MCF 10A (cell line): Measurements from ENCODE around the gene ACAA2. TPM values are rescaled to one million over a fixed set of nuclear protein-coding genes. Genes with fewer than 3 reads are reported as not detected.

Experiments used
- BruUV-seq: library from RNA; stranded (reverse); fragments of 400-500 nt; replicated peaks from 2 replicates; lab custom pipeline; 2021; lab: Mats Ljungman, UMichigan
- CTCF ChIA-PET: fragments of 300-600 bp; sonication (Branson Sonifier 250); formaldehyde crosslinking; extraction: SDS; loops from one replicate; lab custom pipeline; 2021; ENCODE audit warnings: antibody characterized with exemption, inconsistent platforms; lab: Yijun Ruan, JAX
- POLR2A ChIA-PET: fragments of 300-600, 350-650 bp; sonication (Branson Sonifier 250); formaldehyde crosslinking; extraction: SDS; loops from one replicate; lab custom pipeline; 2020; ENCODE audit warnings: antibody characterized with exemption, inconsistent platforms; lab: Yijun Ruan, JAX
- DNase-seq: peaks from one replicate; pipeline ENCODE4 v3.0.0-alpha.2; 2018; ENCODE audit not compliant: unreplicated experiment
- H3K27ac Mint-ChIP-seq: one replicate; pipeline ENCODE4 v1.8.0; 2022; ENCODE audit warnings: mild to moderate bottlenecking, low read depth, mixed read lengths; ENCODE audit not compliant: unreplicated experiment
- H3K27me3 Mint-ChIP-seq: one replicate; pipeline ENCODE4 v1.8.0; 2022; ENCODE audit warnings: mixed read lengths; ENCODE audit not compliant: insufficient read depth, unreplicated experiment
- H3K36me3 Mint-ChIP-seq: one replicate; pipeline ENCODE4 v1.8.0; 2022; ENCODE audit warnings: mild to moderate bottlenecking, moderate library complexity, mixed read lengths; ENCODE audit not compliant: insufficient read depth, unreplicated experiment
- H3K4me1 Mint-ChIP-seq: one replicate; pipeline ENCODE4 v1.8.0; 2022; ENCODE audit warnings: mixed read lengths; ENCODE audit not compliant: insufficient read depth, unreplicated experiment
- H3K4me3 Mint-ChIP-seq: one replicate; pipeline ENCODE4 v1.8.0; 2022; ENCODE audit warnings: mild to moderate bottlenecking, moderate library complexity, mixed read lengths; ENCODE audit not compliant: unreplicated experiment
- H3K9me3 Mint-ChIP-seq: one replicate; pipeline ENCODE4 v1.8.0; 2022; ENCODE audit warnings: mixed read lengths; ENCODE audit not compliant: unreplicated experiment
- intact Hi-C: fragments of 100-400 bp; cut with micrococcal nuclease; formaldehyde crosslinking; loops from 2 replicates; pipeline ENCODE4 v1.14.1; 2022
- total RNA-seq: library from RNA; stranded (reverse); gene quantifications from 2 replicates; pipeline ENCODE4 v1.2.3, GENCODE V29; 2022
- TF ChIP-seq, protein P1 (sequence below): fragments of 200-600 bp; IDR thresholded peaks from one replicate; pipeline ENCODE4 v1.8.0; 2022; ENCODE audit warnings: antibody characterized with exemption, mild to moderate bottlenecking; ENCODE audit not compliant: unreplicated experiment

Gene ACAA2
- total RNA-seq, 1 experiment from 2014 or later, result 84.9 TPM

DNA sequence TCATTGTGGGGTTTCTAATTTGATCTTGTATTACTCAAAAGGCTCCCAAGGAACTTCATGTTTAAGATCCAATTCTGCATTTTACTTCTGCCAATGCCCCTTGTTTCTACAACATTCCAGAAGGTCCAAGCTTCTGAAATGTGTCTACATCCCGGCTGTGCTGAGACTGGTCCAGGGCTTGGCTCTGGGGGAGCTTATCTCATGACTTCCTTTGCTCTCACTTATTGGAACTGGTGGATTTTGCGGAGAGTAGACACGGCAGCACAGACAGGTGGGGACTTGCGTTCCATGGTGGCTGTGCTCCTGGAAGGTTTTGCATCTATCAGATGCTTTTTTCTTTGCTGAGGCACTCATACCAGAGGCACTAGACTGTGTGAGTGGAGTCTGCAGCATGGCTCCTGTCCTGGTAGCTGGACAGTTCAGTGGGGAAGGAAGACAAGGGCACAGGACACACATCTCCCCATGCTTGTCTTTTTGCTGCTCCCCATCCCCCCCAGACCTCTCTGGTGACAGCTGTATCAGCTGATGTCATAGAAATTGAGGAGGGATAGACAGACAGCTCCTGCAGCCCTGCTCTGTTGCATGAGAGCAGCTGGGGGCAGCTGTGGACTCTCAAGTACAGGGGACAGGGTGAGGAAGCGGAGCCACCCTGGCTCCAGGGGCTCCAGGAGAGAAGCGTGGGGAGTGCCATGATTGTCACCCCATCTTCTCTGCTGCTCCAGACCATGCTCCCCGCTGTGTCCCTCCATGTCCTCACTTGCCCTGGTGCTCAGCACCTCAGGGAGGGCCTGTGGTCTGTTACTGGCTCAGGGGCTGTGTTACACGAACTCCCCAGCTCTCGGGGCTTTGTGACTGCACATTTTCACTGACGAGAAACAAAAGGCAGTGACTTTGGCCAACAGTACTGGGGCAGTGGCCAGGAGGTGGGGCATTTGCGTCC lies 46.0 kb downstream of the ACAA2 start:
- H3K4me3 Mint-ChIP-seq, result no peak overlapping the region
- intact Hi-C loops, result loop anchor here (2.0 to 5.0 kb wide), 2 partner anchors 90 to 257 kb away; no protein-coding TSS in a partner anchor
- H3K27me3 Mint-ChIP-seq, result no peaks in the 10 kb centered on the region
- no TSS peak for BruUV-seq
- DNase-seq, result no peak
- TF ChIP-seq, protein P1, sequence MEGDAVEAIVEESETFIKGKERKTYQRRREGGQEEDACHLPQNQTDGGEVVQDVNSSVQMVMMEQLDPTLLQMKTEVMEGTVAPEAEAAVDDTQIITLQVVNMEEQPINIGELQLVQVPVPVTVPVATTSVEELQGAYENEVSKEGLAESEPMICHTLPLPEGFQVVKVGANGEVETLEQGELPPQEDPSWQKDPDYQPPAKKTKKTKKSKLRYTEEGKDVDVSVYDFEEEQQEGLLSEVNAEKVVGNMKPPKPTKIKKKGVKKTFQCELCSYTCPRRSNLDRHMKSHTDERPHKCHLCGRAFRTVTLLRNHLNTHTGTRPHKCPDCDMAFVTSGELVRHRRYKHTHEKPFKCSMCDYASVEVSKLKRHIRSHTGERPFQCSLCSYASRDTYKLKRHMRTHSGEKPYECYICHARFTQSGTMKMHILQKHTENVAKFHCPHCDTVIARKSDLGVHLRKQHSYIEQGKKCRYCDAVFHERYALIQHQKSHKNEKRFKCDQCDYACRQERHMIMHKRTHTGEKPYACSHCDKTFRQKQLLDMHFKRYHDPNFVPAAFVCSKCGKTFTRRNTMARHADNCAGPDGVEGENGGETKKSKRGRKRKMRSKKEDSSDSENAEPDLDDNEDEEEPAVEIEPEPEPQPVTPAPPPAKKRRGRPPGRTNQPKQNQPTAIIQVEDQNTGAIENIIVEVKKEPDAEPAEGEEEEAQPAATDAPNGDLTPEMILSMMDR, result no peak
- no peaks in the 10 kb centered on the region for H3K9me3 Mint-ChIP-seq
- H3K4me1 Mint-ChIP-seq, result no peaks in the 10 kb centered on the region
- no peak overlapping the region for H3K27ac Mint-ChIP-seq
- POLR2A ChIA-PET, result interaction anchor here (1.1 kb wide), 3 partner anchors 158 to 205 kb away, joined by 3 read pairs; no protein-coding TSS in a partner anchor
- CTCF ChIA-PET, result interaction anchor here (0.5 to 5.2 kb wide), 28 partner anchors 9 to 1016 kb away, joined by 3 to 54 read pairs (median 4); partner anchors contain the start of gene LIPG
- no peaks in the 10 kb centered on the region for H3K36me3 Mint-ChIP-seq

DNA sequence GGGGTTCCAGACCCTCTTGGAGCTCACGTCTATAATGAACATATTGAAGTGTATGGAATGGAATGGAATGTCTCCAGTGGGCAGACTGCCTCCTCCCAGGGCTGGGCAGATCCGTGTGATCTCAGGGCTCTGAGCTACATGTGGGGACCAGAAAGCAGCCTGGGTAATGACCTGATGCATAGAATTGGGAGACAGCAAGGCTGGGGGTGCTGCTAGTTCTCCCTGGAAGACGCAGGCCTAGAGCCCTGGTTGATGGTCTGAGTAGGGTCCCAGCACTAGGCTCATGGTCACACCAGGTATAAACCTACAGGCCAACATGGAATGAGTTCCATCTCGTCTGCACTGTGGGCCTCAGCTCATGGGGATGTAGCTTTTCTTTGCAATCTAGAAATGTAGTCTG lies 46.7 kb downstream of the ACAA2 start:
- H3K27me3 Mint-ChIP-seq, result no peaks in the 10 kb centered on the region
- BruUV-seq, result no TSS peak
- H3K4me1 Mint-ChIP-seq, result no peaks in the 10 kb centered on the region
- DNase-seq, result no peak
- TF ChIP-seq, protein P1, result no peak
- H3K27ac Mint-ChIP-seq, result no peak overlapping the region
- H3K4me3 Mint-ChIP-seq, result no peak overlapping the region
- intact Hi-C loops, result loop anchor here (5.0 kb wide), 1 partner anchor 91 kb away; no protein-coding TSS in a partner anchor
- H3K36me3 Mint-ChIP-seq, result no peaks in the 10 kb centered on the region
- CTCF ChIA-PET, result interaction anchor here (0.5 to 5.2 kb wide), 24 partner anchors 8 to 1016 kb away, joined by 3 to 54 read pairs (median 4); partner anchors contain the start of gene LIPG
- no peaks in the 10 kb centered on the region for H3K9me3 Mint-ChIP-seq
- POLR2A ChIA-PET, result interaction anchor here (1.1 kb wide), 3 partner anchors 157 to 204 kb away, joined by 3 read pairs; no protein-coding TSS in a partner anchor

DNA sequence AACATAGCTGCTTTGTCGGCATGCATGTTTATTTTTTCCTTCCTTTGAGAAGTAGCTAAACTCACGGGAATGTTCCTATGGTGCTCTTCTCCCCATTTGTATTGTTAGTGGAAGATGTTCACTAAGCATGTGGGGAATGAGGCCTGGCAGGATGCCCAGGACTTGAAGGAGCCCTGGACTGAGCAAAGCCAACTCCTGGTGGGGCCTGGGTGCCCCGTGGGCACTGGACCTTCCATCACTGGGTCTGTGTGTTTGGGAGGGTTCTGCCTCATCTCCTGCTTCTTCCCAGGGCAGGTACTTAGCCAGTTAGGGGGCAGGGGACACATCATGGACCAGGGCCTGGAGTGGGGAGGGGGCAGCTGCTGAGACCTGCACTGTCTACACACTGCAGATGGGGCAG lies 49.3 kb downstream of the ACAA2 start:
- Mint-ChIP-seq H3K27ac (no peak overlapping the region), H3K4me3 (no peak overlapping the region), H3K27me3 (no peaks in the 10 kb centered on the region), H3K36me3 (no peaks in the 10 kb centered on the region), H3K4me1 (no peaks in the 10 kb centered on the region), H3K9me3 (no peaks in the 10 kb centered on the region)
- BruUV-seq, result no TSS peak
- ChIA-PET POLR2A (no interaction called here), CTCF (interaction anchor here (0.6 to 1.0 kb wide), 2 partner anchors 199 to 253 kb away, joined by 3 to 4 read pairs; no protein-coding TSS in a partner anchor)
- DNase-seq, result no peak
- intact Hi-C loops, result no loop called here
- TF ChIP-seq, protein P1, result no peak

DNA sequence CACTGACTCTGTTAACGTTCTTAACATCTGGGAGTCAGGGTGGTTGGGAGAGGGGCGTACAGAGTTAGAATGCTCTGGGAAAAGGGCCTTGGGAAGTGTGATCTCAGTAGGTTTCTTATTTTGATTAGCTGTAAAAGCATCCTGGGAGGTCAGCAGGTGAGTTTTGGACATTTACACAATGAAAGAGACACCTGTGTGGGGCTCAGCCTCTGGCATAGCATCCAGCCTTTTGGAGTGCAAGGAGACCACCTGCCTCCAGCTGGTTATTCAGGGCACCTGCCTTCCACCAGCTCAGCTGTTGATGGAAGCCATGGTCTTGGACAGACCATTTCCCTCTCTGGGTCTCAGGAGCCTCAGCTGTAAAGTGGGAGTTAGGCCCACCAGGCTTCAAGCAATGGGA lies 49.7 kb downstream of the ACAA2 start:
- Mint-ChIP-seq H3K4me1 (no peaks in the 10 kb centered on the region), H3K27ac (no peak overlapping the region), H3K4me3 (no peak overlapping the region), H3K36me3 (no peaks in the 10 kb centered on the region), H3K9me3 (no peaks in the 10 kb centered on the region), H3K27me3 (no peaks in the 10 kb centered on the region)
- intact Hi-C loops, result no loop called here
- CTCF ChIA-PET, result interaction anchor here (0.6 to 1.0 kb wide), 2 partner anchors 198 to 253 kb away, joined by 3 to 4 read pairs; no protein-coding TSS in a partner anchor
- DNase-seq, result no peak
- TF ChIP-seq, protein P1, result no peak
- BruUV-seq, result no TSS peak
- POLR2A ChIA-PET, result no interaction called here
